Right ventricle myocardium inferior (tissue), 1 donor: Measurements from ENCODE around the gene WDR74. TPM values are rescaled to one million over a fixed set of nuclear protein-coding genes. Genes with fewer than 3 reads are reported as not detected.

Source experiments
- microRNA-seq: library from miRNA; unstranded; fragments of <30 nt; microRNA quantifications from one replicate; pipeline ENCODE4 v1.2.0, GENCODE V29; 2020
- total RNA-seq: library from RNA; stranded (reverse); fragmentation: NEBNext Ultra II Directional; extraction: Animal tissue kit (Norgen Biotek cat#: 25700); gene quantifications from one replicate; pipeline ENCODE4 v1.2.1, GENCODE V29; 2021
- donor health status: DM: no; HTN: yes; CAD: no; lungs with severe emphysema.

WDR74 gene
- total RNA-seq, 1 donor from 2014 or later = 25.4 TPM

Small RNAs within 50 kb of the gene (microRNA-seq; reads per million reads assigned to microRNA genes)
- gene MIR6514 = 1.1 reads per million
- gene MIR6748 = not detected

Other genes starting within 250 kb of the WDR74 start
- gene TUT1, start 248.1 kb downstream of the WDR74 start, total RNA-seq = 13.7 TPM
- gene MTA2, start 237.7 kb downstream of the WDR74 start, total RNA-seq = 34.1 TPM
- gene EML3, start 226.8 kb downstream of the WDR74 start, total RNA-seq = 16.4 TPM
- gene ROM1, start 226.3 kb downstream of the WDR74 start, total RNA-seq = 2.4 TPM
- 12.8 TPM for gene B3GAT3, start 217.6 kb downstream of the WDR74 start, total RNA-seq
- gene GANAB, start 193.0 kb downstream of the WDR74 start, total RNA-seq = 105 TPM
- gene INTS5, start 186.3 kb downstream of the WDR74 start, total RNA-seq = 9.6 TPM
- 33.0 TPM for gene C11orf98, start 174.4 kb downstream of the WDR74 start, total RNA-seq
- 4.9 TPM for gene CSKMT, start 174.3 kb downstream of the WDR74 start, total RNA-seq
- 8.1 TPM for gene UQCC3, start 167.9 kb downstream of the WDR74 start, total RNA-seq
- 1.8 TPM for gene LBHD1, start 167.3 kb downstream of the WDR74 start, total RNA-seq
- 88.9 TPM for gene UBXN1, start 160.5 kb downstream of the WDR74 start, total RNA-seq
- 4.5 TPM for gene LRRN4CL, start 150.1 kb downstream of the WDR74 start, total RNA-seq
- gene BSCL2, start 132.2 kb downstream of the WDR74 start, total RNA-seq = 23.0 TPM
- gene GNG3, start 131.9 kb downstream of the WDR74 start, total RNA-seq = not detected
- 33.8 TPM for gene HNRNPUL2, start 112.1 kb downstream of the WDR74 start, total RNA-seq
- 14.1 TPM for gene TTC9C, start 111.1 kb downstream of the WDR74 start, total RNA-seq
- 11.5 TPM for gene ZBTB3, start 85.4 kb downstream of the WDR74 start, total RNA-seq
- gene POLR2G, start 78.0 kb downstream of the WDR74 start, total RNA-seq = 38.2 TPM
- gene TAF6L, start 68.2 kb downstream of the WDR74 start, total RNA-seq = 8.2 TPM
- 21.6 TPM for gene TMEM179B, start 52.2 kb downstream of the WDR74 start, total RNA-seq
- 18.0 TPM for gene TMEM223, start 47.6 kb downstream of the WDR74 start, total RNA-seq
- gene NXF1, start 34.1 kb downstream of the WDR74 start, total RNA-seq = 42.7 TPM
- gene STX5, start 7.5 kb downstream of the WDR74 start, total RNA-seq = 18.5 TPM
- gene TEX54, start 6.7 kb downstream of the WDR74 start, total RNA-seq = not detected
- gene SLC3A2, start 41.3 kb upstream of the WDR74 start, total RNA-seq = 39.7 TPM
- gene CHRM1, start 81.8 kb upstream of the WDR74 start, total RNA-seq = not detected
- not detected for gene SLC22A6, start 145.4 kb upstream of the WDR74 start, total RNA-seq
- gene SLC22A8, start 176.3 kb upstream of the WDR74 start, total RNA-seq = not detected